Astrocyte (in vitro differentiated cells and primary cell): ENCODE results near the gene GDAP1L1. TPM values are rescaled to one million over a fixed set of nuclear protein-coding genes. Genes with fewer than 3 reads are reported as not detected.

Experiments used
- DNase-seq: peaks from one replicate; pipeline ENCODE4 v3.0.0-alpha.2; 2010; ENCODE audit warnings: low read depth
- FAIRE-seq: peaks from 2 replicates; lab custom pipeline; 2011; peaks lifted over from hg19 to GRCh38; lab: Jason Lieb, UNC
- H2AFZ ChIP-seq: 2 replicates; pipeline ENCODE4 v1.6.0; 2012; ENCODE audit warnings: low read depth, low read length, inconsistent platforms
- H3K27ac ChIP-seq: 2 replicates; pipeline ENCODE4 v1.5.1; 2011; ENCODE audit warnings: low read depth, low read length, inconsistent platforms
- H3K27me3 ChIP-seq: 2 replicates; pipeline ENCODE4 v1.6.0; 2011; ENCODE audit warnings: low read length, inconsistent platforms; ENCODE audit not compliant: insufficient read depth
- H3K36me3 ChIP-seq: 2 replicates; pipeline ENCODE4 v1.5.1; 2011; ENCODE audit warnings: low read length, inconsistent platforms; ENCODE audit not compliant: insufficient read depth
- H3K4me1 ChIP-seq: 2 replicates; pipeline ENCODE4 v1.5.1; 2011; ENCODE audit warnings: low read length, inconsistent platforms; ENCODE audit not compliant: insufficient read depth
- H3K4me2 ChIP-seq: 2 replicates; pipeline ENCODE4 v1.6.0; 2012; ENCODE audit warnings: low read length, inconsistent platforms
- H3K4me3 ChIP-seq: 2 replicates; pipeline ENCODE4 v1.5.1; 2011; ENCODE audit warnings: low read depth, mild to moderate bottlenecking, low read length, inconsistent platforms; ENCODE audit not compliant: insufficient read depth
- H3K79me2 ChIP-seq: 2 replicates; pipeline ENCODE4 v1.6.0; 2012; ENCODE audit warnings: mild to moderate bottlenecking, low read length, inconsistent platforms; ENCODE audit not compliant: insufficient read depth
- H3K9ac ChIP-seq: 2 replicates; pipeline ENCODE4 v1.6.0; 2012; ENCODE audit warnings: mild to moderate bottlenecking, low read length, inconsistent platforms
- H3K9me3 ChIP-seq: 2 replicates; pipeline ENCODE4 v1.5.1; 2012; ENCODE audit warnings: low read depth, mild to moderate bottlenecking, low read length, inconsistent platforms; ENCODE audit not compliant: insufficient read depth
- H4K20me1 ChIP-seq: 2 replicates; pipeline ENCODE4 v1.6.0; 2012; ENCODE audit warnings: low read length, inconsistent platforms; ENCODE audit not compliant: insufficient read depth
- H3K27ac Mint-ChIP-seq: one replicate; pipeline ENCODE4 v1.8.0; 2021; ENCODE audit warnings: mild to moderate bottlenecking, mixed read lengths; ENCODE audit not compliant: unreplicated experiment
- H3K27me3 Mint-ChIP-seq: one replicate; pipeline ENCODE4 v1.8.0; 2021; ENCODE audit warnings: low read depth, mixed read lengths; ENCODE audit not compliant: unreplicated experiment
- H3K36me3 Mint-ChIP-seq: one replicate; pipeline ENCODE4 v1.8.0; 2021; ENCODE audit warnings: low read depth, mixed read lengths; ENCODE audit not compliant: unreplicated experiment
- H3K4me1 Mint-ChIP-seq: one replicate; pipeline ENCODE4 v1.8.0; 2021; ENCODE audit warnings: low read depth, mixed read lengths; ENCODE audit not compliant: unreplicated experiment
- H3K4me3 Mint-ChIP-seq: one replicate; pipeline ENCODE4 v1.8.0; 2021; ENCODE audit warnings: mild to moderate bottlenecking, moderate library complexity, mixed read lengths; ENCODE audit not compliant: unreplicated experiment
- H3K9me3 Mint-ChIP-seq: one replicate; pipeline ENCODE4 v1.8.0; 2021; ENCODE audit warnings: mild to moderate bottlenecking, mixed read lengths; ENCODE audit not compliant: unreplicated experiment
- CTCF ChIP-seq: IDR thresholded peaks from 2 replicates; pipeline ENCODE4 v1.5.1; 2011; ENCODE audit warnings: low read depth, mild to moderate bottlenecking, inconsistent platforms, low read length, moderate library complexity; ENCODE audit not compliant: insufficient read depth
- EZH2 ChIP-seq: IDR thresholded peaks from 2 replicates; pipeline ENCODE4 v1.6.1; 2012; ENCODE audit warnings: mild to moderate bottlenecking, low read length, inconsistent platforms; ENCODE audit not compliant: insufficient read depth
- total RNA-seq: library from RNA; stranded (reverse); gene quantifications from 2 replicates; pipeline ENCODE4 v1.2.1, GENCODE V29; 2021

The GDAP1L1 gene
- total RNA-seq, 1 donor from 2014 or later = 0.64 TPM

- Histone ChIP-seq H3K36me3 (no peaks in the 10 kb centered on the region), H2AFZ (no peak overlapping the region), H3K4me3 (no peak overlapping the region), H3K79me2 (no peaks in the 10 kb centered on the region), H3K4me2 (no peak overlapping the region), H3K9ac (no peak overlapping the region), H3K27ac (no peak overlapping the region), H4K20me1 (no peaks in the 10 kb centered on the region), H3K27me3 (no peaks in the 10 kb centered on the region), H3K9me3 (no peaks in the 10 kb centered on the region), H3K4me1 (peaks cover 15% of the 10 kb centered on the region)
- H3K36me3 Mint-ChIP-seq = no peaks in the 10 kb centered on the region
- peaks cover 17% of the 10 kb centered on the region for H3K27me3 Mint-ChIP-seq
- peaks cover 4% of the 10 kb centered on the region for H3K4me1 Mint-ChIP-seq
- TF ChIP-seq CTCF = no peak
- TF ChIP-seq EZH2 = no peak
- no peaks in the 10 kb centered on the region for H3K9me3 Mint-ChIP-seq
- H3K4me3 Mint-ChIP-seq = no peak overlapping the region
- no peak for DNase-seq
- H3K27ac Mint-ChIP-seq = no peak overlapping the region
- FAIRE-seq = no peak
These were observed 35.1 kb downstream of the GDAP1L1 start for GRCh38 chr20:44282192-44282591.

- FAIRE-seq = no peak
These were observed 36.9 kb downstream of the GDAP1L1 start for GRCh38 chr20:44284032-44284431.

More at GRCh38 chr20:44284032-44284431, 36.9 kb downstream of the GDAP1L1 start:
- DNase-seq = peak; percentile 38
- Histone ChIP-seq H3K9ac (no peak overlapping the region), H3K4me2 (peak overlapping the region; percentile 7), H3K79me2 (no peaks in the 10 kb centered on the region), H3K36me3 (no peaks in the 10 kb centered on the region), H4K20me1 (no peaks in the 10 kb centered on the region), H3K4me3 (no peak overlapping the region), H3K4me1 (peaks cover 10% of the 10 kb centered on the region), H3K27me3 (no peaks in the 10 kb centered on the region), H2AFZ (no peak overlapping the region), H3K27ac (no peak overlapping the region), H3K9me3 (no peaks in the 10 kb centered on the region)
- no peak for TF ChIP-seq CTCF
- TF ChIP-seq EZH2 = no peak
- Mint-ChIP-seq H3K27ac (no peak overlapping the region), H3K9me3 (peaks cover 2% of the 10 kb centered on the region), H3K36me3 (peaks cover 5% of the 10 kb centered on the region), H3K4me3 (no peak overlapping the region), H3K27me3 (peaks cover 17% of the 10 kb centered on the region), H3K4me1 (peaks cover 4% of the 10 kb centered on the region)
